ENCODE data around the gene TTC9.

DNA sequence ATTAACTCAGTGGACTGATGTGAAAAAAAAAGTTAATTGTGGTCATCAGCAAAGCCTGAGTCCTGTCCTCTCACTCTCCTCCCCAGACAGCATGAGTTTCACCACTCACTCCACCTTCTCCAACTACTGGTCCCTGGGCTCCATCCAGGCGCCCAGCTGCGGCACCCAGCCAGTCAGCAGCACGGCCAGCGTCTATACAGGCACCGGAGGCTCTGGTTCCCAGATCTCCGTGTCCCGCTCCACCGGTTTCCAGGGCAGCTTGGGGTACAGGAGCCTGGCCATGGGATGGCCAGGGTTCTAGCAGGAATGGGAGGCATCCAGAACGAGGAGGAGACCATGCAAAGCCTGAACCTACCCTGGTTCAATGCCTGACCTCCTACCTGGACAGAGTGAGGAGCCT, 47.3 kb upstream of the TTC9 start:
- TF ChIP-seq CTCF (IDR thresholded peaks at IDR 0.05) (no peak), POLR2A (IDR thresholded peaks at IDR 0.05) (no peak)
